LHCN-M2 (cell line): ENCODE data around the gene ZMYND15. TPM values are rescaled to one million over a fixed set of nuclear protein-coding genes. Genes with fewer than 3 reads are reported as not detected.

Experiments
- DNase-seq: peaks from one replicate; pipeline ENCODE4 v3.0.0-alpha.2; 2012; ENCODE audit warnings: low read depth
- total RNA-seq: library from RNA; depleted of rRNA; stranded (reverse); fragments of >200 nt; gene quantifications from 2 replicates; pipeline ENCODE4 v1.2.3, GENCODE V29; 2014

The ZMYND15 gene
- total RNA-seq, 1 experiment from 2014 or later: 0.06 TPM

- DNase-seq: no peak
Observed at GRCh38 chr17:4742133-4742532, 2.5 kb downstream of the ZMYND15 start.

- DNase-seq: no peak
Observed at GRCh38 chr17:4742629-4743028, 3.0 kb downstream of the ZMYND15 start.

GRCh38 chr17:4743216-4743615 is 3.6 kb downstream of the ZMYND15 start:
- no peak for DNase-seq

- DNase-seq: no peak
Observed at GRCh38 chr17:4743898-4744297, 4.3 kb downstream of the ZMYND15 start.

- no peak for DNase-seq
Observed at GRCh38 chr17:4744999-4745969, 5.7 kb downstream of the ZMYND15 start.

- no peak for DNase-seq
Observed at GRCh38 chr17:4747847-4748246, 8.2 kb downstream of the ZMYND15 start.

GRCh38 chr17:4748686-4749085 is 9.1 kb downstream of the ZMYND15 start:
- no peak for DNase-seq

GRCh38 chr17:4750606-4751005 is 11.0 kb downstream of the ZMYND15 start:
- DNase-seq: no peak

GRCh38 chr17:4751932-4752331 is 12.3 kb downstream of the ZMYND15 start:
- DNase-seq: no peak

- DNase-seq: no peak
Observed at GRCh38 chr17:4753392-4753791, 13.8 kb downstream of the ZMYND15 start.

GRCh38 chr17:4759776-4760236 is 20.2 kb downstream of the ZMYND15 start:
- no peak for DNase-seq

- no peak for DNase-seq
Observed at GRCh38 chr17:4764595-4764994, 25.0 kb downstream of the ZMYND15 start.

- DNase-seq: no peak
Observed at GRCh38 chr17:4766201-4766600, 26.6 kb downstream of the ZMYND15 start.

- no peak for DNase-seq
Observed at GRCh38 chr17:4766723-4767122, 27.1 kb downstream of the ZMYND15 start.

GRCh38 chr17:4768298-4768697 is 28.7 kb downstream of the ZMYND15 start:
- DNase-seq: no peak

GRCh38 chr17:4769628-4770027 is 30.0 kb downstream of the ZMYND15 start:
- DNase-seq: no peak

- no peak for DNase-seq
Observed at GRCh38 chr17:4771519-4772234, 32.0 kb downstream of the ZMYND15 start, which contains the start of gene TM4SF5. Gene TM4SF5 (plus strand): TSS chr17:4771886. CDS start chr17:4771923, 37 bp downstream.

GRCh38 chr17:4772235-4772613 is 32.6 kb downstream of the ZMYND15 start:
- DNase-seq: no peak

- DNase-seq: no peak
Observed at GRCh38 chr17:4777969-4778760, 38.5 kb downstream of the ZMYND15 start.

GRCh38 chr17:4780325-4780955 is 40.8 kb downstream of the ZMYND15 start:
- no peak for DNase-seq

- DNase-seq: no peak
Observed at GRCh38 chr17:4782652-4783051, 43.0 kb downstream of the ZMYND15 start.
